ENCODE data around the gene AQP2. TPM values are rescaled to one million over a fixed set of nuclear protein-coding genes. Genes with fewer than 3 reads are reported as not detected.
A peak's percentile ranks its signal among the peaks of the same experiment; 100 is the strongest.

Gene AQP2
- total and polyA plus RNA-seq, 2 of the 13 experiments (the other 11 are each of a cell fraction or from before 2014, with no cell fraction given) = not detected

- TF ChIP-seq ZNF275 (CRISPR knock-in tag; IDR thresholded peaks at IDR 0.05; ENCODE audit: borderline replicate concordance) (0 out of 2 replicates have a peak, but pooled peaks have one; percentile 25), ZNF576 (CRISPR knock-in tag; IDR thresholded peaks at IDR 0.05) (0 out of 2 replicates have a peak, but pooled peaks have one; percentile 79), ZNF451 (CRISPR knock-in tag; IDR thresholded peaks at IDR 0.05) (peak; percentile 80; the same call in 1 of the 2 replicates), TCF7L2 (IDR thresholded peaks at IDR 0.05; ENCODE audit: low read depth, low read length) (no peak), NFE2L1 (CRISPR knock-in tag; IDR thresholded peaks at IDR 0.05; ENCODE audit: borderline replicate concordance) (no peak), ZNF646 (CRISPR knock-in tag; IDR thresholded peaks at IDR 0.05) (0 out of 2 replicates have a peak, but pooled peaks have one; percentile 14), YEATS2 (CRISPR knock-in tag; IDR thresholded peaks at IDR 0.05; ENCODE audit: borderline replicate concordance) (no peak), ZNF224 (CRISPR knock-in tag; IDR thresholded peaks at IDR 0.05) (peak; percentile 29; the same call in 1 of the 2 replicates), FOXK2 (IDR thresholded peaks at IDR 0.05) (no peak), CERS6 (CRISPR knock-in tag; IDR thresholded peaks at IDR 0.05) (no peak), ZSCAN29 (CRISPR knock-in tag; conservative IDR thresholded peaks at IDR 0.05) (no peak), ZNF430 (CRISPR knock-in tag; IDR thresholded peaks at IDR 0.05) (no peak; the same call in 1 of the 2 replicates), SOX6 (IDR thresholded peaks at IDR 0.05) (no peak), SOX6 (CRISPR knock-in tag; IDR thresholded peaks at IDR 0.05) (peak; percentile 54), JARID2 (CRISPR knock-in tag; IDR thresholded peaks at IDR 0.05; ENCODE audit: insufficient replicate concordance) (no peak), POLR2AphosphoS5 (IDR thresholded peaks at IDR 0.05; ENCODE audit: low read depth, low read length) (no peak), KDM4B (CRISPR knock-in tag; IDR thresholded peaks at IDR 0.05) (no peak)
Observed at GRCh38 chr12:49967042-49967776, 16.7 kb downstream of the AQP2 start (continued).

Measured in HepG2 (cell line).